GM19468 (cell line): Measurements from ENCODE around the gene CACNB2.
A peak's percentile ranks its signal among the peaks of the same experiment; 100 is the strongest.

Source experiments
- ATAC-seq: cut with Tn5 transposase; IDR thresholded peaks from one replicate; pipeline ENCODE4 v1.9.1; 2021; ENCODE audit warnings: mild to moderate bottlenecking, moderate library complexity, moderate number of reproducible peaks; ENCODE audit not compliant: unreplicated experiment; ENCODE audit errors: extremely low read depth

The CACNB2 gene

GRCh38 chr10:18323916-18324315 lies 183.7 kb downstream of the CACNB2 start:
- no peak for ATAC-seq

- no peak for ATAC-seq
Observed at GRCh38 chr10:18325410-18325809, 185.2 kb downstream of the CACNB2 start.

GRCh38 chr10:18325889-18326531 lies 185.8 kb downstream of the CACNB2 start:
- ATAC-seq: no peak

GRCh38 chr10:18328941-18329340 lies 188.7 kb downstream of the CACNB2 start:
- no peak for ATAC-seq

GRCh38 chr10:18332048-18332447 lies 191.8 kb downstream of the CACNB2 start:
- no peak for ATAC-seq

- ATAC-seq: no peak
Observed at GRCh38 chr10:18332484-18332883, 192.3 kb downstream of the CACNB2 start.

GRCh38 chr10:18333621-18334020 lies 193.4 kb downstream of the CACNB2 start:
- ATAC-seq: no peak

GRCh38 chr10:18334116-18334867 lies 194.1 kb downstream of the CACNB2 start:
- ATAC-seq: no peak

- ATAC-seq: no peak
Observed at GRCh38 chr10:18340496-18341051, 200.3 kb downstream of the CACNB2 start.

GRCh38 chr10:18341055-18341454 lies 200.8 kb downstream of the CACNB2 start:
- ATAC-seq: no peak

- ATAC-seq: no peak
Observed at GRCh38 chr10:18343573-18343972, 203.3 kb downstream of the CACNB2 start.

GRCh38 chr10:18345308-18345707 lies 205.1 kb downstream of the CACNB2 start:
- ATAC-seq: no peak

- no peak for ATAC-seq
Observed at GRCh38 chr10:18350340-18350739, 210.1 kb downstream of the CACNB2 start.

GRCh38 chr10:18351421-18351820 lies 211.2 kb downstream of the CACNB2 start:
- no peak for ATAC-seq

GRCh38 chr10:18352175-18352574 lies 212.0 kb downstream of the CACNB2 start:
- no peak for ATAC-seq

GRCh38 chr10:18359812-18360211 lies 219.6 kb downstream of the CACNB2 start:
- ATAC-seq: no peak

- ATAC-seq: no peak
Observed at GRCh38 chr10:18362892-18363291, 222.7 kb downstream of the CACNB2 start.

GRCh38 chr10:18364987-18365775 lies 225.0 kb downstream of the CACNB2 start:
- ATAC-seq: peak; percentile 44

GRCh38 chr10:18367840-18368239 lies 227.6 kb downstream of the CACNB2 start:
- no peak for ATAC-seq

- ATAC-seq: no peak
Observed at GRCh38 chr10:18368273-18368672, 228.0 kb downstream of the CACNB2 start.

GRCh38 chr10:18368682-18369081 lies 228.5 kb downstream of the CACNB2 start:
- no peak for ATAC-seq
